Esophagus muscularis mucosa (tissue), 4 donors: ENCODE data around the gene MYZAP. TPM values are rescaled to one million over a fixed set of nuclear protein-coding genes. Genes with fewer than 3 reads are reported as not detected.

ENCODE experiments used
- DNase-seq: peaks from one replicate; pipeline ENCODE4 v3.0.0-alpha.2; 2017; ENCODE audit errors: extremely low spot score
- H3K27ac ChIP-seq, 4 donors: fragments of 200-600 bp; sonication (generic); replicated peaks in 1 of 4; 1 replicate in 3 of 4; 2 replicates in 1 of 4; pipeline ENCODE4 v1.5.1; 2016 to 2019; ENCODE audit warnings: mild to moderate bottlenecking in 1 of 4
- H3K27me3 ChIP-seq, 4 donors: fragments of 200-600 bp; sonication (generic); one replicate each; pipeline versions ENCODE4 v1.5.1 to v1.6.0; 2016 to 2019
- H3K36me3 ChIP-seq, 4 donors: fragments of 200-600 bp; sonication (generic); one replicate each; pipeline ENCODE4 v1.5.1; 2016 to 2019
- H3K4me1 ChIP-seq, 4 donors: fragments of 200-600 bp; sonication (generic); one replicate each; pipeline ENCODE4 v1.5.1; 2016 to 2019
- H3K4me3 ChIP-seq, 4 donors: fragments of 200-600 bp; sonication (generic); 1 replicate in 2 of 4; 2 replicates in 2 of 4; pipeline ENCODE4 v1.5.1; 2016 to 2019; ENCODE audit warnings: mild to moderate bottlenecking in 4 of 4, moderate library complexity in 1 of 4
- H3K9me3 ChIP-seq, 4 donors: fragments of 200-600 bp; sonication (generic); 1 replicate in 3 of 4; 2 replicates in 1 of 4; pipeline ENCODE4 v1.5.1; 2016 to 2019
- CTCF ChIP-seq, 3 experiments: fragments of 200-600 bp in 2 of 3; fragments of 450-650 bp in 1 of 3; sonication (generic) in 2 of 3; IDR thresholded peaks; one replicate each; pipeline ENCODE4 v1.5.1; 2017 to 2019; ENCODE audit warnings: antibody characterized with exemption in 3 of 3, mild to moderate bottlenecking in 2 of 3, moderate library complexity in 1 of 3
- EP300 ChIP-seq: sonication (generic); formaldehyde crosslinking; IDR thresholded peaks from one replicate; pipeline ENCODE4 v1.6.1; 2017; ENCODE audit warnings: antibody characterized with exemption
- POLR2A ChIP-seq: fragments of 450-650 bp; IDR thresholded peaks from one replicate; pipeline ENCODE4 v1.6.1; 2017; ENCODE audit warnings: antibody characterized with exemption, moderate library complexity, mild to moderate bottlenecking, low read depth
- POLR2AphosphoS5 ChIP-seq, 2 donors: sonication (generic); formaldehyde crosslinking; IDR thresholded peaks; one replicate each; pipeline ENCODE4 v1.6.1; 2017; ENCODE audit warnings: antibody characterized with exemption in 2 of 2
- WGBS: methylation state at CpG from one replicate; pipeline ENCODE4 v1.1.5; 2018; 5-methylcytosine and 5-hydroxymethylcytosine counted together
- intact Hi-C: fragments of 100-400 bp; cut with DNase I; formaldehyde crosslinking; loops from one replicate; pipeline ENCODE4 v1.15.1; 2023
- total RNA-seq, 4 donors: library from RNA; depleted of rRNA; stranded (reverse); fragments of >200 nt; gene quantifications; one replicate each; pipeline versions ENCODE4 v1.1.0 to v1.2.1, GENCODE V29; 2016

Gene MYZAP
- total RNA-seq, 4 donors from 2014 or later = 192 to 274 (median 234) TPM

DNA sequence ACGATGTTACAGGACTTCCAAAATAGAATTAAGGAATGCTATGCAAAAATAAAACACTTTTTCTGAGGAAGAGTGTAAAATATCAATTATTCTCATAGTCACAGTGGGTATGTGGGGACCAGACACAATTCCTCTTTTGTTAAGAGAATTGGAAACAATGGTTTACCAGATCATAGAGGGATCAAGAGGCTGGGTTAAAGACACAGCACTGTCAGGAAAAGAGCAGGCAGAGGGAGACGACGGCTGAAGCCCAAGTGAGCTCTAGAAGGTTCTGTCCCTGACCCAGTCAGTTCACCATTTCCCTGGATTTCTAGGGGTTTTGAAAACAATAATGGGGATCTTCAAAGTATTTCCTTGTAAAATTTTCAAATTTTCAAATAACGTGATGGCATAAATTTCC, 60.8 kb downstream of the MYZAP start:
- no peaks in the 10 kb centered on the region for H3K27me3 ChIP-seq
- H3K36me3 ChIP-seq = peaks cover 0 to 18% (median 6%) of the 10 kb centered on the region in 4 donors
- H3K4me3 ChIP-seq = no peak overlapping the region
- intact Hi-C loops = no loop called here
- WGBS = 90% methylated on average over 4 of the region's 4 CpGs
- DNase-seq = peak; percentile 62
- H3K27ac ChIP-seq = no peak overlapping the region
- H3K4me1 ChIP-seq = peaks cover 5 to 21% (median 11%) of the 10 kb centered on the region in 4 donors
- H3K9me3 ChIP-seq = no peaks in the 10 kb centered on the region
- TF ChIP-seq CTCF (IDR thresholded peaks at IDR 0.05) (no peak), POLR2A (no peak), POLR2AphosphoS5 (IDR thresholded peaks at IDR 0.05) (no peak), EP300 (no peak)

DNA sequence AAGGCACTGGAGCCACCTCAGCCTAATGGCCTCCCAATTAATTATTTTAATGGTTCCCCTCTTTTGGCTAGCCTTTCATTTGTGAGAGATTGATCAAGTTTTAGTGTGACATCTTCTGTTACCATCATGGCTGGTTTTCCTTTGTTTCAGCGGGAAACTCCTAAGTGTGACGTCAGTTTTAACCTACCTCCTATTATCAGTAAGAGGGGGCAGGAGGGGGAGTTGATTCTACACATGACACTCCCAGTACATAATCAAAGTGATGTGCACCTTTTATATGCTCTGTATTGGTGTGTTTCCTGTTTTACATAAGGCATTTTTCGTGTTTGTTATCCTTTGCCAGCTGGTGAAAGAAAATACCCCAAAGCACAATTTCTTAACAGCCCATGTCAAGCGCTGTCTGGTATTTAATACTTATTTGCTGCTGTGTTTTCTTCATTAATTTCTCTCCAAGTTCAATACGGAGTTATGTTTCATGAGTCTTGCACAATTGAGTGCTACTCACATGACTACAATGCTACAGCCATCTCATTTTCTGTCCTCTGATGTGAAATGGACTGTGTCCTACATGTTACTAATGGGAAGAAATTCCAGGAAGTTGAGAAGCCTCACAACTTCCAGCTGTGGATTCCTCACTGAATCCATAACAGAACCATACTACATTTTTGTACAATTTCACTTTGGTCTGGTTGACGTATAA, 62.6 kb downstream of the MYZAP start:
- H3K27me3 ChIP-seq = no peaks in the 10 kb centered on the region
- no peak overlapping the region for H3K4me3 ChIP-seq
- WGBS = 86% methylated on average over 6 of the region's 6 CpGs
- intact Hi-C loops = no loop called here
- H3K36me3 ChIP-seq = peaks cover 0 to 18% (median 6%) of the 10 kb centered on the region in 4 donors
- no peaks in the 10 kb centered on the region for H3K9me3 ChIP-seq
- DNase-seq = peak; percentile 53
- H3K4me1 ChIP-seq = peaks cover 0 to 13% (median 6%) of the 10 kb centered on the region in 4 donors
- no peak overlapping the region for H3K27ac ChIP-seq
- TF ChIP-seq POLR2AphosphoS5 (IDR thresholded peaks at IDR 0.05) (no peak), CTCF (IDR thresholded peaks at IDR 0.05) (no peak), POLR2A (no peak), EP300 (no peak)

DNA sequence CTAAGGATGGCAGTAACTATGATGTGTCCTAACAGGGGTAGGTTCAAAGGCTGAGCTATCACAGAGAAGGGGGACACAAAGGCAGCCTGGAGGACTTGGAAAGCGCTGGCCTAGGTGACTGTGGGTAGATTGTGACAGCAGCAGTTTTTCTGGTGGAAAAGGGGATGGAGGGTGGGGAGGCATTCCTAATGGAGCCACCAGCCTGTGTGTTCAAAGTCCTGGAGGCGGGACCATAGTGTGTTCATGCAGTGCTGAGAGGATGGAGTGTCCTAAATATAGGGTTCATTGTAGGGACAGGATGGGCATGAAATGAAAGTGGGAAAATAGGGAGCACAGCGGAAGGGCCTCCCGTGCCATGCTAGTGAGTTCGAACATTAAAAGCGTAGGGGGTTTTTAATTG, 63.3 kb downstream of the MYZAP start:
- H3K4me1 ChIP-seq = peaks cover 0 to 13% (median 4%) of the 10 kb centered on the region in 4 donors
- no peak overlapping the region for H3K4me3 ChIP-seq
- H3K27me3 ChIP-seq = no peaks in the 10 kb centered on the region
- no peak for TF ChIP-seq POLR2AphosphoS5 (IDR thresholded peaks at IDR 0.05)
- no peak for TF ChIP-seq CTCF (IDR thresholded peaks at IDR 0.05)
- TF ChIP-seq EP300 = no peak
- no peak for TF ChIP-seq POLR2A
- 80% methylated on average over 6 of the region's 6 CpGs for WGBS
- peaks cover 0 to 18% (median 5%) of the 10 kb centered on the region in 4 donors for H3K36me3 ChIP-seq
- peak; percentile 55 for DNase-seq
- intact Hi-C loops = no loop called here
- H3K9me3 ChIP-seq = no peaks in the 10 kb centered on the region
- no peak overlapping the region for H3K27ac ChIP-seq

DNA sequence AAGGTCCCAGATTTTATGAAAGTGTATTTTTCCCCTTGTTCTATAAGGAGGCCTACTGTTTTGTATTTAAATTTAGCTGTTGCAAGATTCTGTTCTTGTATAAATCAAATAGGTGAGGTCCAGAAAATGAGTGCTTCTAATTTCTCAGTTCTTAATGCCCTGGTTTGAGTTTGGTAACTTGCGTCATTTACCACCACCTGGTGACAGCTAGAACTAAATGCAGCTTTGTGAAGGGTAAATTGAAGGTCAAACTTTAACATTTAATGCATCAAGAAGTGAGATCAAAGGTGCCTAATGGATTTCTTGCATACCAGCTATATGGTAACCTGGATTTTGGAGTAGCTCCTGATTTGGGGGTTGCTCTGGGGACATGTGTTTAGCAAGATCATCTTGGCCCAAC, 64.1 kb downstream of the MYZAP start:
- H3K4me3 ChIP-seq = no peak overlapping the region
- DNase-seq = peak; percentile 34
- peaks cover 0 to 16% (median 4%) of the 10 kb centered on the region in 4 donors for H3K4me1 ChIP-seq
- H3K9me3 ChIP-seq = no peaks in the 10 kb centered on the region
- peaks cover 5 to 18% (median 8%) of the 10 kb centered on the region in 4 donors for H3K36me3 ChIP-seq
- intact Hi-C loops = no loop called here
- WGBS = 86% methylated on average over 1 of the region's 1 CpG
- TF ChIP-seq POLR2AphosphoS5 (IDR thresholded peaks at IDR 0.05) (no peak), CTCF (IDR thresholded peaks at IDR 0.05) (no peak), POLR2A (no peak), EP300 (no peak)
- H3K27ac ChIP-seq = no peak overlapping the region
- no peaks in the 10 kb centered on the region for H3K27me3 ChIP-seq
